Activated CD8-positive, alpha-beta T cell treated with anti-CD3 and anti-CD28 coated beads, Interleukin-2, amount 10 ng/mL, durations not matched to agents 7 days and 5 days (primary cell): Measurements from ENCODE around the gene UBE2J2. TPM values are rescaled to one million over a fixed set of nuclear protein-coding genes. Genes with fewer than 3 reads are reported as not detected.
A peak's percentile ranks its signal among the peaks of the same experiment; 100 is the strongest.
"Not testable (repeated sequence)": the region's sequence is repeated elsewhere in the genome, so short reads cannot be mapped to it uniquely, and the experiment has no call there.

ENCODE experiments used
- ATAC-seq: fragments of 150-1000 bp; cut with Tn5 transposase; one replicate; pipeline ENCODE4 v1.10.0; 2021; ENCODE audit warnings: moderate library complexity
- CTCF ChIA-PET: fragments of 350-600 bp; sonication (Branson Sonifier 250); formaldehyde crosslinking; loops from one replicate; lab custom pipeline; 2021; ENCODE audit warnings: antibody characterized with exemption; lab: Charles Lee
- POLR2A ChIA-PET: fragments of 350-600 bp; sonication (Branson Sonifier 250); formaldehyde crosslinking; loops from one replicate; lab custom pipeline; 2021; ENCODE audit warnings: antibody characterized with exemption; lab: Charles Lee
- DNase-seq: peaks from one replicate; pipeline ENCODE4 v3.0.0-alpha.2; 2020
- H3K27ac Mint-ChIP-seq: one replicate; pipeline ENCODE4 v1.8.0; 2021; ENCODE audit warnings: mild to moderate bottlenecking, mixed read lengths
- H3K27me3 Mint-ChIP-seq: one replicate; pipeline ENCODE4 v1.8.0; 2021; ENCODE audit warnings: low read depth, mixed read lengths
- H3K36me3 Mint-ChIP-seq: one replicate; pipeline ENCODE4 v1.8.0; 2021; ENCODE audit warnings: low read depth, mixed read lengths
- H3K4me1 Mint-ChIP-seq: one replicate; pipeline ENCODE4 v1.8.0; 2021; ENCODE audit warnings: low read depth, mixed read lengths
- H3K4me3 Mint-ChIP-seq: one replicate; pipeline ENCODE4 v1.8.0; 2021; ENCODE audit warnings: mild to moderate bottlenecking, mixed read lengths
- H3K9me3 Mint-ChIP-seq: one replicate; pipeline ENCODE4 v1.8.0; 2022; ENCODE audit warnings: mixed read lengths; ENCODE audit not compliant: insufficient read depth
- total RNA-seq, 2 experiments: library from RNA; stranded (reverse); gene quantifications; one replicate each; pipeline ENCODE4 v1.2.3, GENCODE V29; 2021

The UBE2J2 gene
- 10 to 100 TPM; 62.3 to 67.5 TPM for total RNA-seq

GRCh38 chr1:1273512-1274298, at the start of gene UBE2J2:
UBE2J2 (minus strand) TSS chr1:1273854; CDS start chr1:1267992, 5,862 bp downstream.
- Mint-ChIP-seq H3K9me3 (no peaks in the 10 kb centered on the region), H3K27me3 (no peaks in the 10 kb centered on the region), H3K4me1 (peaks cover 39% of the 10 kb centered on the region), H3K36me3 (peaks cover 29% of the 10 kb centered on the region), H3K4me3 (peak within 1 kb of the TSS; percentile 89), H3K27ac (peak within 1 kb of the TSS; percentile 87)
- DNase-seq (peak; percentile 96), ATAC-seq (peak; percentile 95)
- POLR2A ChIA-PET: interaction anchor here (0.9 kb wide), 1 partner anchor 32 kb away, joined by 3 read pairs; no protein-coding TSS in a partner anchor
- CTCF ChIA-PET: interaction anchor here (0.7 to 1.8 kb wide), 4 partner anchors 17 to 156 kb away, joined by 3 to 5 read pairs (median 4); no protein-coding TSS in a partner anchor

GRCh38 chr1:1322952-1323351, 49.3 kb upstream of the UBE2J2 start:
- POLR2A ChIA-PET: no interaction called here
- CTCF ChIA-PET: no interaction called here
- no peak for DNase-seq
- Mint-ChIP-seq H3K4me1 (peaks cover 38% of the 10 kb centered on the region), H3K4me3 (peak overlapping the region; percentile 82), H3K27me3 (no peaks in the 10 kb centered on the region), H3K27ac (peak overlapping the region; percentile 93), H3K9me3 (no peaks in the 10 kb centered on the region), H3K36me3 (peaks cover 14% of the 10 kb centered on the region)
- no peak for ATAC-seq

GRCh38 chr1:1322418-1322817, 48.8 kb upstream of the UBE2J2 start:
- no peak for ATAC-seq
- Mint-ChIP-seq H3K4me3 (peak overlapping the region; percentile 42), H3K4me1 (peaks cover 38% of the 10 kb centered on the region), H3K27ac (peak overlapping the region; percentile 51), H3K27me3 (no peaks in the 10 kb centered on the region), H3K9me3 (no peaks in the 10 kb centered on the region), H3K36me3 (peaks cover 17% of the 10 kb centered on the region)
- ChIA-PET POLR2A (no interaction called here), CTCF (no interaction called here)
- no peak for DNase-seq

- DNase-seq (no peak), ATAC-seq (no peak)
- no peaks in the 10 kb centered on the region for H3K27me3 Mint-ChIP-seq
- peaks cover 35% of the 10 kb centered on the region for H3K4me1 Mint-ChIP-seq
- ChIA-PET POLR2A (interaction anchor here (1.0 kb wide), 1 partner anchor 10 kb away, joined by 4 read pairs; no protein-coding TSS in a partner anchor), CTCF (no interaction called here)
- H3K4me3 Mint-ChIP-seq: no peak overlapping the region
- no peaks in the 10 kb centered on the region for H3K9me3 Mint-ChIP-seq
- peak overlapping the region; percentile 30 for H3K27ac Mint-ChIP-seq
- peaks cover 19% of the 10 kb centered on the region for H3K36me3 Mint-ChIP-seq
Measured at GRCh38 chr1:1321477-1321876, 47.8 kb upstream of the UBE2J2 start.

GRCh38 chr1:1320666-1321448, 47.2 kb upstream of the UBE2J2 start:
- no peak for ATAC-seq
- POLR2A ChIA-PET: interaction anchor here (1.0 kb wide), 1 partner anchor 9 kb away, joined by 4 read pairs; no protein-coding TSS in a partner anchor

GRCh38 chr1:1319646-1319941, 45.9 kb upstream of the UBE2J2 start:
- Mint-ChIP-seq H3K36me3 (peaks cover 28% of the 10 kb centered on the region), H3K4me3 (no peak overlapping the region)
- POLR2A ChIA-PET: no interaction called here

More at GRCh38 chr1:1320666-1321448, 47.2 kb upstream of the UBE2J2 start:
- Mint-ChIP-seq H3K27me3 (no peaks in the 10 kb centered on the region), H3K36me3 (peaks cover 23% of the 10 kb centered on the region), H3K27ac (no peak overlapping the region), H3K9me3 (no peaks in the 10 kb centered on the region), H3K4me3 (no peak overlapping the region), H3K4me1 (peaks cover 28% of the 10 kb centered on the region)
- DNase-seq: no peak
- CTCF ChIA-PET: no interaction called here

GRCh38 chr1:1318777-1319645, 45.4 kb upstream of the UBE2J2 start:
- CTCF ChIA-PET: no interaction called here
- Mint-ChIP-seq H3K4me3 (no peak overlapping the region), H3K27me3 (no peaks in the 10 kb centered on the region), H3K36me3 (peaks cover 28% of the 10 kb centered on the region), H3K4me1 (peaks cover 23% of the 10 kb centered on the region), H3K9me3 (no peaks in the 10 kb centered on the region), H3K27ac (no peak overlapping the region)
- DNase-seq: no peak
- POLR2A ChIA-PET: no interaction called here
- ATAC-seq: no peak

More at GRCh38 chr1:1319646-1319941, 45.9 kb upstream of the UBE2J2 start:
- peaks cover 24% of the 10 kb centered on the region for H3K4me1 Mint-ChIP-seq
- DNase-seq (no peak), ATAC-seq (no peak)
- H3K27ac Mint-ChIP-seq: no peak overlapping the region
- no peaks in the 10 kb centered on the region for H3K27me3 Mint-ChIP-seq
- CTCF ChIA-PET: no interaction called here
- no peaks in the 10 kb centered on the region for H3K9me3 Mint-ChIP-seq

- DNase-seq (no peak), ATAC-seq (no peak)
- no peak overlapping the region for H3K4me3 Mint-ChIP-seq
- H3K4me1 Mint-ChIP-seq: peaks cover 18% of the 10 kb centered on the region
- H3K27ac Mint-ChIP-seq: no peak overlapping the region
- no peaks in the 10 kb centered on the region for H3K9me3 Mint-ChIP-seq
- POLR2A ChIA-PET: no interaction called here
- no peaks in the 10 kb centered on the region for H3K27me3 Mint-ChIP-seq
- CTCF ChIA-PET: no interaction called here
- H3K36me3 Mint-ChIP-seq: peaks cover 32% of the 10 kb centered on the region
Measured at GRCh38 chr1:1318131-1318652, 44.5 kb upstream of the UBE2J2 start.

- Mint-ChIP-seq H3K27me3 (no peaks in the 10 kb centered on the region), H3K36me3 (peaks cover 36% of the 10 kb centered on the region), H3K9me3 (no peaks in the 10 kb centered on the region), H3K27ac (no peak overlapping the region), H3K4me3 (no peak overlapping the region), H3K4me1 (peaks cover 12% of the 10 kb centered on the region)
- ChIA-PET CTCF (no interaction called here), POLR2A (no interaction called here)
- DNase-seq (no peak), ATAC-seq (no peak)
Measured at GRCh38 chr1:1317420-1317819, 43.8 kb upstream of the UBE2J2 start.

- H3K36me3 Mint-ChIP-seq: peaks cover 33% of the 10 kb centered on the region
- DNase-seq, H3K27ac Mint-ChIP-seq, H3K27me3 Mint-ChIP-seq, H3K9me3 Mint-ChIP-seq, H3K4me1 Mint-ChIP-seq, CTCF ChIA-PET, H3K4me3 Mint-ChIP-seq, ATAC-seq: not testable (repeated sequence)
- POLR2A ChIA-PET: interaction anchor here (0.6 kb wide), 1 partner anchor 344 kb away, joined by 3 read pairs; no protein-coding TSS in a partner anchor
Measured at GRCh38 chr1:1316199-1316598, 42.5 kb upstream of the UBE2J2 start.

GRCh38 chr1:1315435-1315954, 41.8 kb upstream of the UBE2J2 start:
- ChIA-PET CTCF (no interaction called here), POLR2A (no interaction called here)
- Mint-ChIP-seq H3K27me3 (no peaks in the 10 kb centered on the region), H3K27ac (no peak overlapping the region), H3K36me3 (peaks cover 37% of the 10 kb centered on the region), H3K9me3 (no peaks in the 10 kb centered on the region), H3K4me3 (no peak overlapping the region), H3K4me1 (peaks cover 3% of the 10 kb centered on the region)
- ATAC-seq (no peak), DNase-seq (no peak)
